ENCODE data around the gene GSN.

- TF ChIP-seq REST (IDR thresholded peaks at IDR 0.05; ENCODE audit: borderline replicate concordance) (no peak), REST (CRISPR knock-in tag; IDR thresholded peaks at IDR 0.05; ENCODE audit: low read depth) (no peak), RFX5 (IDR thresholded peaks at IDR 0.05; ENCODE audit: low read depth, low read length) (no peak), EP300 (IDR thresholded peaks at IDR 0.05; ENCODE audit: low read length) (no peak)
These were observed 30.1 kb downstream of the GSN start for GRCh38 chr9:121298016-121298538.

All from K562 (cell line).